IPS DF 19.7 (cell line): Measurements from ENCODE around the gene FAM229B.
"Not testable (repeated sequence)": the region's sequence is repeated elsewhere in the genome, so short reads cannot be mapped to it uniquely, and the experiment has no call there.

ENCODE experiments used
- DNase-seq: peaks from one replicate; pipeline ENCODE4 v3.0.0-alpha.2; 2013; ENCODE audit warnings: low read depth, low spot score

FAM229B gene

GRCh38 chr6:112062966-112063365 lies 24.4 kb upstream of the FAM229B start:
- no peak for DNase-seq

GRCh38 chr6:112065426-112065986 lies 21.9 kb upstream of the FAM229B start:
- no peak for DNase-seq

GRCh38 chr6:112066606-112067005 lies 20.8 kb upstream of the FAM229B start:
- no peak for DNase-seq

- DNase-seq = no peak
These were observed 5.8 kb upstream of the FAM229B start for GRCh38 chr6:112081569-112081968.

GRCh38 chr6:112085286-112086065 lies 1.9 kb upstream of the FAM229B start:
- no peak for DNase-seq

- no peak for DNase-seq
These were observed 651 bp upstream of the FAM229B start for GRCh38 chr6:112086744-112087135.

GRCh38 chr6:112087916-112088315 lies 525 bp downstream of the FAM229B start:
- no peak for DNase-seq

- DNase-seq = no peak
These were observed 9.5 kb downstream of the FAM229B start for GRCh38 chr6:112096901-112097300.

GRCh38 chr6:112100561-112100960 lies 13.2 kb downstream of the FAM229B start:
- DNase-seq = no peak

- not testable (repeated sequence) for DNase-seq
These were observed 18.6 kb downstream of the FAM229B start for GRCh38 chr6:112106026-112106425.

GRCh38 chr6:112106562-112106961 lies 19.2 kb downstream of the FAM229B start:
- DNase-seq = no peak

GRCh38 chr6:112109262-112109661 lies 21.9 kb downstream of the FAM229B start:
- no peak for DNase-seq

GRCh38 chr6:112113431-112113830 lies 26.0 kb downstream of the FAM229B start:
- no peak for DNase-seq

GRCh38 chr6:112113918-112114317 lies 26.5 kb downstream of the FAM229B start:
- DNase-seq = no peak

GRCh38 chr6:112114577-112115223 lies 27.3 kb downstream of the FAM229B start:
- DNase-seq = no peak

GRCh38 chr6:112116221-112116620 lies 28.8 kb downstream of the FAM229B start:
- no peak for DNase-seq

- no peak for DNase-seq
These were observed 30.2 kb downstream of the FAM229B start for GRCh38 chr6:112117554-112117953.

- no peak for DNase-seq
These were observed 30.6 kb downstream of the FAM229B start for GRCh38 chr6:112118034-112118433.

GRCh38 chr6:112122756-112123155 lies 35.4 kb downstream of the FAM229B start:
- no peak for DNase-seq

GRCh38 chr6:112123982-112124381 lies 36.6 kb downstream of the FAM229B start:
- DNase-seq = no peak

- DNase-seq = no peak
These were observed 40.8 kb downstream of the FAM229B start for GRCh38 chr6:112128208-112128607.

GRCh38 chr6:112130878-112131277 lies 43.5 kb downstream of the FAM229B start:
- DNase-seq = no peak

- DNase-seq = no peak
These were observed 51.7 kb downstream of the FAM229B start for GRCh38 chr6:112139052-112139451.
